ENCODE measurements around the gene GNMT. TPM values are rescaled to one million over a fixed set of nuclear protein-coding genes. Genes with fewer than 3 reads are reported as not detected.

The GNMT gene
- total and polyA plus RNA-seq, 9 of the 15 experiments (the other 6 are each of a cell fraction or from before 2014, with no cell fraction given): 0.11 to 0.29 (median 0.15) TPM; not detected in 6

DNA sequence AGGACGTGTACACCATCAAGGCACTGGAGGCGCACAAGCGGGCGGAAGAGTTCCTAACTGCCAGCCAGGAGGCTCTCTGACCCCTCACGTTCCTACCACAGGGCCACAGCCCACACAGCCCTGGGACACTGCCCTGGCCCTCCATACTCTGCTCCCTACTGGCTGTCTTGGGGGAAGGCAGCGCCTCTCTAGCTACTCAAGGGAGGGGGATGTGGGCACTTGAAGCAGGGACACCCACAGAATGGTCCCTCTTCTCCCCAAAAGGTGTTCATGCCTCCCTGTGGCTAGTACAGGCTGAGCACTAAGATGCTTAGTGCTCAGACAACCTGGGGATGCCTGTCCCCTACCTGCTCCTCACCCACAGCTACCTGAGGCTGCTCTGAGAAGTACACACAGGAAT lies 50.7 kb downstream of the GNMT start:
- no peak for DNase-seq (ENCODE audit: extremely low read depth in 1 of 4, low spot score in 3 of 4)
- no peak for TF ChIP-seq PKNOX1 (IDR thresholded peaks at IDR 0.05)
- no peak for TF ChIP-seq BHLHE40 (IDR thresholded peaks at IDR 0.05; ENCODE audit: low read length)
- TF ChIP-seq SMAD2 (IDR thresholded peaks at IDR 0.05; ENCODE audit: low read depth, low read length): no peak
- TF ChIP-seq CTCF (IDR thresholded peaks at IDR 0.05 in 2 of 3, conservative IDR thresholded peaks at IDR 0.05 in 1 of 3; ENCODE audit: insufficient read depth in 2 of 3, low read depth in 1 of 3, low read length in 3 of 3): peak in 2 of 3 experiments; percentile 8 to 43; a peak in 3 of 6 replicates
- TF ChIP-seq ZNF444 (CRISPR knock-in tag; IDR thresholded peaks at IDR 0.05): no peak
- ChIA-PET POLR2A (interaction anchor here (0.6 to 1.4 kb wide), 7 partner anchors 27 to 136 kb away, joined by 3 to 7 read pairs (median 3); partner anchors contain the start of genes CNPY3, CUL7, MRPL2 and PPP2R5D), CTCF (ENCODE audit: low intra/inter-chr PET ratio) (no interaction called here)
- no peak for FAIRE-seq
- intact Hi-C loops (cut with micrococcal nuclease) (no loop called here), in situ Hi-C loops (cut with MboI) (no loop called here)
- no peaks in the 10 kb centered on the region for H3K9me1 ChIP-seq (ENCODE audit: control insufficient read depth, insufficient read depth, low read length)
- 91% methylated on average over 5 of the region's 6 CpGs for WGBS (ENCODE audit: insufficient coverage, low coverage, missing lambda C conversion rate)
- H3K27me3 ChIP-seq (ENCODE audit: control insufficient read depth in 2 of 2, insufficient read depth in 2 of 2, low read length in 2 of 2): no peaks in the 10 kb centered on the region
- H3K9me3 ChIP-seq (replicated peaks; ENCODE audit: control insufficient read depth, insufficient read depth, low read depth, low read length): no peaks in the 10 kb centered on the region
- no peak overlapping the region for H2AFZ ChIP-seq (ENCODE audit: low read depth, low read length)
- BruUV-seq (replicated peaks): TSS peak; percentile 19
- H3K36me3 ChIP-seq (ENCODE audit: control insufficient read depth, insufficient read depth, low read length): peaks cover 69% of the 10 kb centered on the region
- peaks cover 37% of the 10 kb centered on the region for H3K79me2 ChIP-seq (ENCODE audit: control insufficient read depth, insufficient read depth, low read length)
- peak overlapping the region in 1 of 2 experiments; percentile 54; a peak in 1 of 4 replicates for H3K9ac ChIP-seq (ENCODE audit: insufficient read depth in 1 of 2, low read depth in 2 of 2, low read length in 2 of 2)
- no peak overlapping the region for H3K4me2 ChIP-seq (ENCODE audit: insufficient read depth, low read length)
- no peak overlapping the region for H3K4me3 ChIP-seq
- no peak overlapping the region for H3K27ac ChIP-seq (ENCODE audit: extremely low read depth, low read depth, low read length)
- ATAC-seq: no peak
- H3K4me1 ChIP-seq (replicated peaks in 1 of 2; ENCODE audit: control insufficient read depth in 2 of 2, insufficient read depth in 2 of 2, low read length in 2 of 2): peaks cover 18 to 21% of the 10 kb centered on the region in 2 experiments; a peak in 4 of 5 replicates
- peaks cover 4% of the 10 kb centered on the region; the same call in 1 of the 2 replicates for H4K20me1 ChIP-seq (replicated peaks; ENCODE audit: control insufficient read depth, insufficient read depth, low read length)

Data from K562 (cell line).